Pons (tissue), 1 donor: ENCODE data around the gene HDAC4.

Experiments
- DNase-seq: peaks from one replicate; pipeline ENCODE4 v3.0.0-alpha.2; 2016; ENCODE audit warnings: low spot score

Gene HDAC4

GRCh38 chr2:239008004-239008403 lies 392.8 kb downstream of the HDAC4 start:
- no peak for DNase-seq

DNA sequence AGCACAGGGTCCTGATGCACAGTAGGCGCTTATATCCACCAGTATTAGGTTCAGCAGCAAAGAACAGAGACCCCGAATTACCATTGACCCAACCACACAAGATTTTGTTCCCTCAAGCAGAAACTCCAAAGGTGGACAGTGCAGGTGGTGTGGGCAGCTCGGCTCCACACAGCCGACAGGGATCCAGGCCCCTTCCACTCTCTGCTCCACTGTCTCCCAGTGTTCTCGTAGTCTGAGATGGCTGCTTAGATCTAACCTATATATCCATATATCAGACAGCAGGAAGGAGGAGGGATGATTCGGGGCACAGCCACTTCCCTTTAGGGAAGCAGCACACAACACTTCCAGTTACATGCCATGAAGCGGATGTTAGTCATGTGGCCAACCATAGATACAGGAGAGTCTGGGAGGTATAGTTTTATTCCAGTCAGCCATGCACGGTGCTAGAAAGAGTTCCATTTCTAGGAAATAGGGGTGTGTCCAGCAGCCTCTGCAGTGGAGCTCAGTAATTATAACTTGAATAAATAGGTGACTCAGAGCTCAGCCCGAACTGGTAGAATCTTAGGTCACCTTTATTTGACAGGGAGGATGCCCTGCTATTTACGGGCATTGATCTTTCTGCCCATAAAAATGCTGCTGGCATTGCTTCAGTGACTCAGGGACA lies 394.1 kb downstream of the HDAC4 start:
- DNase-seq: no peak

- no peak for DNase-seq
Observed at GRCh38 chr2:239005586-239005985, 395.2 kb downstream of the HDAC4 start.

- DNase-seq: no peak
Observed at GRCh38 chr2:239004274-239005015, 396.4 kb downstream of the HDAC4 start.

GRCh38 chr2:239003624-239004273 lies 397.1 kb downstream of the HDAC4 start:
- no peak for DNase-seq

DNA sequence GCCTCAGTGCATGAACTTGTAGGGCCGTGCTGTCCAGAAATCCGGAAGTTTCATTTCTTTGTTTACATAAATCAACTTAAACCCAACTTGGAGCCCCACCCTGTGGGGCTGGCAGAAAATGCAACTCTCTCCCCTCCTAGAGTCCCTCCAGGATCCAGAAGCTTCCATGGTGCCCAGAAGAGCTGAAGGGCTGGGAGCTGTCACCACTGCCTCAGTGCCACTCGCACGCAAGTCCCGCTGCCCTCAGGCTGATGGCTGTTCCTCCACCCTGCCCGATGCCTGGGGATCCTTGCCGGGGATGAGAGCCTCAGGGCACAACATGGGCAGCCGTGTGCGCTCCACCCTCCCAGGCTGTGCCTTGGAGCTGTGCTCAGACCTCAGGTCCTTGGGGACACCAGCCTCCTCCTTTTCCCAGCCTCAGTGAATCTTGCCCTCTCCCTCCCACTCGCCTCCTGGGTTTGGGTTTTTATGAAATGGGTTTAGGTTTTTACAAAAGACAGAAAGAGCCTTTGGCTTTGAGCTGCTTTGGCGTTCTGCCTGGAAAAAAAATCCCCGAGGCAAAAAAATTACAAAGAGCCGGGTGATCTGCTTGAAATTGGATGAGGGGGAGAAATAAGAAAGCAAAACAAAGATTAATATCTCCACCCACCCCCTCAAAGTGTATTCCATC lies 397.7 kb downstream of the HDAC4 start:
- no peak for DNase-seq

DNA sequence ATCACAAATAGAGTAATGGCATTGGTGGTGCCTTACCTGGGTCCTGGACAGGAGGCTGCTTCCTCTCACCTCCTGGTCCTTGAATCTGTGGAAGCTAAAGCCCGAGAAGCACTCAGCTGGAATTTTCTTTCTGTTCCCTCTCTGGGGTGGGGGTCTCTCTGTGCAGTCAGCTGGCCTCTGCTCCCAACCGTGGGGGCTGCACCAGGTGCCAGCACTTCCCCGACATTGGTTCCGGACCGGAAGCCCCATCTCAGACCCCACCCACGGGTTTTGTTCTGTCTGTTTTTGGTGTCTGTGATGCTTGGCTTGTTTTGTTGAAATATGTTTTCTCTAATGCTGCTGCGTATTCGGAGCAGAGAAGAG lies 398.2 kb downstream of the HDAC4 start:
- DNase-seq: no peak

DNA sequence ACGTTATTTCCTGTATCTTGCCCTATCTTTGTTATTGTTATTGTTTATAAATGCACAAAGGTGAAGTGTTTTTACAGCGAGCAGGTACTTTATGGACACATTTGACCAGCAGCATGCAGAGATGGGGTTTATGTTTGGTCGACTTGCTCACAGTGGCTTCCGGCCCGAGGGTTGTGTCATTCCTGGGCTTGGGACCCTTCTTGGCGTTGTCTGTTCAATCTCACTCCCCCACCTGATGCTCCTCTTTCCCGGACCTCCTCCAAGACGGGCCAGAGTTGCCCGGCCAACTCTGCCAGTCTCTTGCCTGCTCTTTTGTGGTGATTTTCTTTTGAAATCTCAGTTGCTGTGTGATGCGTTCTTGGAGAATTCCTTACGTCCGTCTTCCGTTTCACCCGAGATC lies 399.0 kb downstream of the HDAC4 start:
- no peak for DNase-seq

DNA sequence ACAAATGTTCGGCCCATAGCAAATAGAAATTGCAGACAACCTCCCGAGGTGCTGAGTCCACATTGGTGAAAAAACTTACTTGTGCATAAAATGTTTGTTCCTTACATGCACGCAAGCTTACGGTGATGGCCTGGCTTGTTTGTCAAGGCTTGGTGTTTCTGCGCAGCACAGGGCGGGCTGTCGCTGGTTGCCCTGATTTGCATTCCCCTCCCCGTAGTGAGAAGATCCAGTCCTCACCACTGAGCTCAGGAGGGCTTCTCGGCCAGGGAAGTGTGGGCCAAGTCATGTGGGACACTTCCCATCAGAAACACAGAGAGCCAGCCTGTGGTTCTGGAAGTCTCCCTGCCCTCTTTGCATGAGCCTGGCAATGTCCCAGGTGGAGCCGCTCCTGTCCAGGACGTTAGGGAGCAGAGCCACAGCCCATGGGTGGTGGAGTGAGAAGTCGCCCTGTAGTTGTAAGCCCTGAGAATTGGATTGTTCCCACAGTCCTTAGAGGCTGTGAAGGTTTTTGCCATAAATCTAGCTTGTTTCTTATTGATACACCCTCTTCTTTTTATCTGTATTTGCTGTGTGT lies 400.2 kb downstream of the HDAC4 start:
- DNase-seq: no peak

DNA sequence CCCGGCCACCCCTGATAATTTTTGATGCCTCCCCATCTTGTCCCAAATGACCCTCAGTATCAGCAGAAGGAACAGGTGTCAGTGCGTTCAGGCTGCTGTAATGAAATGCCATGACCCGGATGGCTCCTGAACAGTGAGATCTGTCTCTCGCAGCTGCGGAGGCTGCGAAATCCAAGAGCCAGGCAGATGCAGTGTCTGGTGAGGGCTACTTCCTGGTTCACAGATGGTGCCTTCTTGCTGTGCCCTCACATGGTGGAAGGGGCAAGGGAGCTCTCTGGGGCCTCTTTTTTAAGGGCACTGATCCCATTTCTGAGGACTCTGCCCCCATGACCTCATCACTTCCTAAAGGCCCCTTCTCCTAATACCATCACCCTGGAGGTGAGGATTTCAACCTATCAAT lies 400.7 kb downstream of the HDAC4 start:
- no peak for DNase-seq

DNA sequence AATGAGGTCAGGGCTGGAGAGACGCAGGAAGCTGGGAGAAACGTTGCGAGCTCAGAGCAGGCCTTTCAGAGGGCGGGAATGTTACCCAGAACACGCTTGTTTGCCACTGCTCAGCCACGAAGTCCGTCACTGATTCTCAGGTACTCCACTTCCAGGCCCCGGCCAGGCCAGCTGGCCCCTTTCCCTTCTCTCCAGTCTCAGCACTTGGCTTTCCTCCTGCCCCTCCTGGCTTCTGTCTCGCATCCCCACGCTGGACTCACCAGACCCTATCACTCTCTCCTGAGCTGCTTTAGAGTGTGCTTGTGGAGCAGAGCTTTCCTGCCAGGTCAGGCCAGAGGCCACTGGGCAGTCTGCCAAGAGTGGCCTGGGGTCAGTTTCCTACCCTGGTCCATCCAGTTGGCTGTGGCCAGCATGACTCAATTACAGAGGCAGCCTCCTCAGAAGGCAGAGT lies 401.5 kb downstream of the HDAC4 start:
- no peak for DNase-seq

GRCh38 chr2:238998801-238999200 lies 402.0 kb downstream of the HDAC4 start:
- DNase-seq: no peak
